ENCODE measurements around the gene GALNT17. TPM values are rescaled to one million over a fixed set of nuclear protein-coding genes. Genes with fewer than 3 reads are reported as not detected.

Gene GALNT17
- total and polyA plus RNA-seq, 2 experiments from 2014 or later: 11.1 to 65.6 TPM

- Histone ChIP-seq H3K4me3 (no peak overlapping the region), H2AFZ (no peak overlapping the region), H3K27ac (ENCODE audit: low read depth) (peak overlapping the region; percentile 45; the same call in 1 of the 2 replicates), H3K4me1 (ENCODE audit: insufficient read depth) (peaks cover 12% of the 10 kb centered on the region; the same call in 1 of the 2 replicates), H3K27me3 (ENCODE audit: insufficient read depth) (no peaks in the 10 kb centered on the region), H3K79me2 (replicated peaks; ENCODE audit: insufficient read depth) (peaks cover 4% of the 10 kb centered on the region; the same call in 1 of the 2 replicates), H3K36me3 (ENCODE audit: insufficient read depth) (no peaks in the 10 kb centered on the region), H3F3A (replicated peaks; ENCODE audit: low read depth) (0 out of 2 replicates have a peak, but pooled peaks cover 5% of the 10 kb centered on the region), H4K20me1 (replicated peaks; ENCODE audit: insufficient read depth) (no peaks in the 10 kb centered on the region), H3K4me2 (no peak overlapping the region), H3K9me2 (ENCODE audit: insufficient read depth) (no peaks in the 10 kb centered on the region)
- Mint-ChIP-seq H3K4me3 (no peak overlapping the region), H3K27me3 (ENCODE audit: insufficient read depth, low read depth, poor library complexity) (peaks cover 12% of the 10 kb centered on the region), H3K36me3 (ENCODE audit: low read depth) (peaks cover 19% of the 10 kb centered on the region), H3K9me3 (peaks cover 7% of the 10 kb centered on the region), H3K27ac (no peak overlapping the region), H3K4me1 (peaks cover 18% of the 10 kb centered on the region)
- ATAC-seq (no peak), DNase-seq (ENCODE audit: low spot score) (no peak)
- TF ChIP-seq CTCF (conservative IDR thresholded peaks at IDR 0.05; ENCODE audit: low read depth in 2 of 2): no peak
- TF ChIP-seq ETS1 (IDR thresholded peaks at IDR 0.05): no peak
- TF ChIP-seq ZNF114 (CRISPR knock-in tag; IDR thresholded peaks at IDR 0.05): no peak
- no peak for TF ChIP-seq EZH2 (IDR thresholded peaks at IDR 0.05; ENCODE audit: low read depth, unreplicated experiment)
- TF ChIP-seq REST (IDR thresholded peaks at IDR 0.05; ENCODE audit: unreplicated experiment): no peak
- no peak for TF ChIP-seq NANOG (IDR thresholded peaks at IDR 0.05; ENCODE audit: borderline replicate concordance)
- TF ChIP-seq CREB1 (CRISPR knock-in tag; IDR thresholded peaks at IDR 0.05; ENCODE audit: low read depth): no peak
Observed at GRCh38 chr7:71480791-71481190, 348.8 kb downstream of the GALNT17 start.

GRCh38 chr7:71482284-71482683 is 350.3 kb downstream of the GALNT17 start:
- peaks cover 18% of the 10 kb centered on the region for H3K4me1 Mint-ChIP-seq
- H3K9me3 Mint-ChIP-seq: no peaks in the 10 kb centered on the region; the same call in 2 of the 3 replicates
- H3F3A ChIP-seq (replicated peaks; ENCODE audit: low read depth): 0 out of 2 replicates have a peak, but pooled peaks cover 5% of the 10 kb centered on the region
- TF ChIP-seq REST (IDR thresholded peaks at IDR 0.05; ENCODE audit: unreplicated experiment): no peak
- TF ChIP-seq ZNF114 (CRISPR knock-in tag; IDR thresholded peaks at IDR 0.05): no peak
- TF ChIP-seq CTCF (conservative IDR thresholded peaks at IDR 0.05; ENCODE audit: low read depth in 2 of 2): no peak
- no peak for TF ChIP-seq NANOG (IDR thresholded peaks at IDR 0.05; ENCODE audit: borderline replicate concordance)
- no peak for TF ChIP-seq POLR2AphosphoS5 (IDR thresholded peaks at IDR 0.05; ENCODE audit: low read depth)
- no peak for TF ChIP-seq ETS1 (IDR thresholded peaks at IDR 0.05)
- TF ChIP-seq CREB1 (CRISPR knock-in tag; IDR thresholded peaks at IDR 0.05; ENCODE audit: low read depth): no peak
- no peak for TF ChIP-seq EZH2phosphoT487 (IDR thresholded peaks at IDR 0.05; ENCODE audit: unreplicated experiment)

More at GRCh38 chr7:71482284-71482683, 350.3 kb downstream of the GALNT17 start:
- no peak overlapping the region for H2AFZ ChIP-seq
- no peak overlapping the region for H3K4me3 Mint-ChIP-seq
- H3K4me3 ChIP-seq: no peak overlapping the region
- no peak for ATAC-seq
- H3K4me2 ChIP-seq: no peak overlapping the region
- no peak for DNase-seq (ENCODE audit: low spot score)
- H3K27me3 Mint-ChIP-seq (ENCODE audit: insufficient read depth, low read depth, poor library complexity): peaks cover 13% of the 10 kb centered on the region
- H3K79me2 ChIP-seq (replicated peaks; ENCODE audit: insufficient read depth): no peaks in the 10 kb centered on the region
- no peak overlapping the region for H3K27ac ChIP-seq (ENCODE audit: low read depth)
- H4K20me1 ChIP-seq (replicated peaks; ENCODE audit: insufficient read depth): no peaks in the 10 kb centered on the region
- H3K27me3 ChIP-seq (ENCODE audit: insufficient read depth): no peaks in the 10 kb centered on the region
- H3K27ac Mint-ChIP-seq: no peak overlapping the region
- peaks cover 15% of the 10 kb centered on the region for H3K36me3 Mint-ChIP-seq (ENCODE audit: low read depth)
- H3K4me1 ChIP-seq (ENCODE audit: insufficient read depth): peaks cover 12% of the 10 kb centered on the region; the same call in 1 of the 2 replicates
- H3K9me2 ChIP-seq (ENCODE audit: insufficient read depth): no peaks in the 10 kb centered on the region
- H3K36me3 ChIP-seq (ENCODE audit: insufficient read depth): no peaks in the 10 kb centered on the region

Measured in GM23338 (cell line).